Measurements from ENCODE around the gene RND2. TPM values are rescaled to one million over a fixed set of nuclear protein-coding genes. Genes with fewer than 3 reads are reported as not detected.
A peak's percentile ranks its signal among the peaks of the same experiment; 100 is the strongest.

RND2 gene
- total and polyA plus RNA-seq, 2 of the 13 experiments (the other 11 are each of a cell fraction or from before 2014, with no cell fraction given), result 0.05 to 0.11 TPM

DNA sequence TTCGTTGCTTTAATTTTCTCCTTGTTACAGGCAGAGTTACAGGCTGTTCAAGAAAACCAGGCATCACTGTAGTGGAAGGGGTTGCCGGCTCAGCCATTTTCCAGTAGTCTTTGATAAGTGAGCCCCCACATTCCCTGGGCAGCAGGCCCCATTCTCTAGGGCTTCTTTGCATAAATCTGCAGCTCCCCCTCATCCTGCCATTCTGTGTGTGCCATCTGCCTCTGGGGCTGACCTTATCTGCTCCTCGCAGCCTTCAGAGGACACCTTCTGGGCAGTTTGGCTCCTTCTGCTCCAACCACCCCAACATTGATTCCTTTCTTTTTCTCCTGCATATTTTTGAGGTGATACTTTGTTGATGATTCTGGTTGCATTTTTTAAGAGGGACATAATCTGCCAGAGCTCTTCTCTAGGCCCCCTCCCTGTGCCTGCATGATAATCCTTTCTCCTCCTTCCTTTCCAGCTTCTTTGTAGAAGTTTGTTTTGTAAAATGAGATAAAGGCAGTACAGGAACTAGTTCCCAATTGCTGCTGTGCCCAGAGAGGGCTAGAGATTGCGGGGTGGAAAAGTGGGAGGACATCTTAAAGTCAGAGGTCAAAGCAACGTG, 17.1 kb downstream of the RND2 start:
- H3K4me3 ChIP-seq (replicated peaks in 1 of 3; ENCODE audit: insufficient read depth in 1 of 3, low read depth in 2 of 3, low read length in 3 of 3), result no peak overlapping the region
- POLR2A ChIA-PET, result interaction anchor here (1.9 to 2.9 kb wide), 2 partner anchors 27 to 44 kb away, joined by 7 to 9 read pairs; partner anchors contain the start of gene RPL27

More for the DNA sequence above, 17.1 kb downstream of the RND2 start:
- Histone ChIP-seq H3K36me3 (replicated peaks in 1 of 2; ENCODE audit: control insufficient read depth in 1 of 2, insufficient read depth in 2 of 2, low read length in 2 of 2) (peaks cover 0 to 4% of the 10 kb centered on the region in 2 experiments; a peak in 1 of 5 replicates), H3K27ac (ENCODE audit: extremely low read length, insufficient read depth, low read length) (no peak overlapping the region), H2AFZ (ENCODE audit: low read length) (no peak overlapping the region), H4K20me1 (ENCODE audit: insufficient read depth, low read length) (no peaks in the 10 kb centered on the region), H3K27me3 (ENCODE audit: control insufficient read depth in 1 of 2, insufficient read depth in 2 of 2, low read length in 2 of 2) (no peaks in the 10 kb centered on the region), H3K9ac (ENCODE audit: insufficient read depth, low read depth, low read length) (no peak overlapping the region), H3K4me2 (ENCODE audit: low read depth, low read length) (no peak overlapping the region), H3K4me1 (ENCODE audit: insufficient read depth, low read length) (peaks cover 27% of the 10 kb centered on the region), H3K9me3 (ENCODE audit: low read length) (no peaks in the 10 kb centered on the region), H3K79me2 (ENCODE audit: insufficient read depth, low read length) (no peaks in the 10 kb centered on the region)
- ATAC-seq (no peak), FAIRE-seq (peak; percentile 18), DNase-seq (ENCODE audit: low spot score) (no peak)
- in situ Hi-C loops (cut with HindIII; ENCODE audit: extremely low pct_ligation_motif_present, low pct_unique_long_range_greater_than_20kb), result no loop called here
- CTCF ChIA-PET (ENCODE audit: low intra/inter-chr PET ratio, low total read pairs), result no interaction called here
- 91% methylated on average over 5 of the region's 5 CpGs for WGBS (ENCODE audit: low lambda C conversion rate)
- BruUV-seq (replicated peaks), result no TSS peak
- TF ChIP-seq FOXK2 (IDR thresholded peaks at IDR 0.05) (no peak), SMAD3 (CRISPR knock-in tag; IDR thresholded peaks at IDR 0.05) (no peak), ZBTB7A (CRISPR knock-in tag; IDR thresholded peaks at IDR 0.05) (no peak), NONO (IDR thresholded peaks at IDR 0.05) (no peak), NONO (CRISPR knock-in tag; conservative IDR thresholded peaks at IDR 0.05) (no peak), ZNF44 (CRISPR knock-in tag; IDR thresholded peaks at IDR 0.05) (no peak), NCOA5 (CRISPR knock-in tag; IDR thresholded peaks at IDR 0.05) (no peak), MEIS2 (CRISPR knock-in tag; IDR thresholded peaks at IDR 0.05) (no peak)
- TF ChIP-seq, protein P1, sequence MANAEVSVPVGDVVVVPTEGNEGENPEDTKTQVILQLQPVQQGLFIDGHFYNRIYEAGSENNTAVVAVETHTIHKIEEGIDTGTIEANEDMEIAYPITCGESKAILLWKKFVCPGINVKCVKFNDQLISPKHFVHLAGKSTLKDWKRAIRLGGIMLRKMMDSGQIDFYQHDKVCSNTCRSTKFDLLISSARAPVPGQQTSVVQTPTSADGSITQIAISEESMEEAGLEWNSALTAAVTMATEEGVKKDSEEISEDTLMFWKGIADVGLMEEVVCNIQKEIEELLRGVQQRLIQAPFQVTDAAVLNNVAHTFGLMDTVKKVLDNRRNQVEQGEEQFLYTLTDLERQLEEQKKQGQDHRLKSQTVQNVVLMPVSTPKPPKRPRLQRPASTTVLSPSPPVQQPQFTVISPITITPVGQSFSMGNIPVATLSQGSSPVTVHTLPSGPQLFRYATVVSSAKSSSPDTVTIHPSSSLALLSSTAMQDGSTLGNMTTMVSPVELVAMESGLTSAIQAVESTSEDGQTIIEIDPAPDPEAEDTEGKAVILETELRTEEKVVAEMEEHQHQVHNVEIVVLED (CRISPR knock-in tag; IDR thresholded peaks at IDR 0.05; ENCODE audit: borderline replicate concordance), result no peak
- TF ChIP-seq, protein P2, sequence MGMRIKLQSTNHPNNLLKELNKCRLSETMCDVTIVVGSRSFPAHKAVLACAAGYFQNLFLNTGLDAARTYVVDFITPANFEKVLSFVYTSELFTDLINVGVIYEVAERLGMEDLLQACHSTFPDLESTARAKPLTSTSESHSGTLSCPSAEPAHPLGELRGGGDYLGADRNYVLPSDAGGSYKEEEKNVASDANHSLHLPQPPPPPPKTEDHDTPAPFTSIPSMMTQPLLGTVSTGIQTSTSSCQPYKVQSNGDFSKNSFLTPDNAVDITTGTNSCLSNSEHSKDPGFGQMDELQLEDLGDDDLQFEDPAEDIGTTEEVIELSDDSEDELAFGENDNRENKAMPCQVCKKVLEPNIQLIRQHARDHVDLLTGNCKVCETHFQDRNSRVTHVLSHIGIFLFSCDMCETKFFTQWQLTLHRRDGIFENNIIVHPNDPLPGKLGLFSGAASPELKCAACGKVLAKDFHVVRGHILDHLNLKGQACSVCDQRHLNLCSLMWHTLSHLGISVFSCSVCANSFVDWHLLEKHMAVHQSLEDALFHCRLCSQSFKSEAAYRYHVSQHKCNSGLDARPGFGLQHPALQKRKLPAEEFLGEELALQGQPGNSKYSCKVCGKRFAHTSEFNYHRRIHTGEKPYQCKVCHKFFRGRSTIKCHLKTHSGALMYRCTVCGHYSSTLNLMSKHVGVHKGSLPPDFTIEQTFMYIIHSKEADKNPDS (CRISPR knock-in tag; IDR thresholded peaks at IDR 0.05), result no peak
- intact Hi-C loops (cut with micrococcal nuclease; ENCODE audit: unreplicated experiment), result no loop called here

All from HepG2 (cell line).